GM21737 (cell line): ENCODE data around the gene TRIM41.
"Not testable (repeated sequence)": the region's sequence is repeated elsewhere in the genome, so short reads cannot be mapped to it uniquely, and the experiment has no call there.

Experiments
- ATAC-seq: cut with Tn5 transposase; IDR thresholded peaks from one replicate; pipeline ENCODE4 v1.9.1; 2021; ENCODE audit warnings: mild to moderate bottlenecking, moderate library complexity; ENCODE audit not compliant: unreplicated experiment

The TRIM41 gene

GRCh38 chr5:181282874-181283273 is 59.8 kb downstream of the TRIM41 start:
- ATAC-seq: no peak

- ATAC-seq: no peak
Observed at GRCh38 chr5:181283347-181283746, 60.3 kb downstream of the TRIM41 start.

DNA sequence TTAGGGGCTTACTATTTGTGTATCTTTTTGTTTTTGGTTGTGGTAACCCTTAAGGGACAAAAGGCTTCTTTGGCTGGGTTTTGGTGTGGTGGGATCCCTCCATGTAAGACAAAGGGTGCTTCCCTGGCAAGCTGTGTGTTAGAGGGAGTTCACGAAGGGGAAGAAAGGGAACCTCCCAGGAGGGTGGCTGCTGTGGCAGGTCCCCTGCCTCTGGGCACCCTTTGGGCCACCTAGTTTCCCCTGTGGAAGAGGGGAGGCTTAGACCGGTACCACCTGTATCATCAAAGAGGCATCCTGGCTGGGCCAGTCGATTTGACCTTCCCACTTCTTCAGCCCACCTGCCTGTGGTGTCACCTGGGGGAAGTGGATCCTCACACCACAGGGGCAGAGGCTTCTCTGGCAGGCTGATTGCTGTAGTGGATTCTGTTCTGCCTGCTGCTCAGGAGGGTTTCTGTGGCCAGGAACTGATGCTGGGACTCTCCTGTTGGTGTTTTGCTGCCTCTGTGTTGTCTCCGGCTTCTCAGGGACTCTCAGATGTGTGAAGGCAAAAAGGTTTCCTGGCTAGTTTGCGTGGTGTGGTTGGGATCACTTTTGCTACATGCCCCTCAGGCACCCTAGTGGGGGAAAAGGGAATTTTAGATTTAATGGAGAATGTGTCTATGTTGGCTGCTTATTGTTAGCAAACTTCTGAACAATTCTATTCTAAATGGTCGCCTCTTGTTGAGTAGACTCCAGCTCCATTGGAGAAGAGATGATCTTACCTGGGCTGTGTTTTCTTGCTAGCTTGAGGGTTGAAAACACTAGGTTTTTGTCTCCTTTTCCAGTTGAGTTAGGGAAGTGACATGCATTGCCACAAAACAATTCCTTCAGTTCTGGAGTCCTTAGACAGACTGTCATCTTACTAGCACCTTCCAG is 61.0 kb downstream of the TRIM41 start:
- ATAC-seq: not testable (repeated sequence)
